ENCODE measurements around the gene FAR2. TPM values are rescaled to one million over a fixed set of nuclear protein-coding genes. Genes with fewer than 3 reads are reported as not detected.

Gene FAR2
- total and polyA plus RNA-seq, 2 of the 13 experiments (the other 11 are each of a cell fraction or from before 2014, with no cell fraction given): not detected

DNA sequence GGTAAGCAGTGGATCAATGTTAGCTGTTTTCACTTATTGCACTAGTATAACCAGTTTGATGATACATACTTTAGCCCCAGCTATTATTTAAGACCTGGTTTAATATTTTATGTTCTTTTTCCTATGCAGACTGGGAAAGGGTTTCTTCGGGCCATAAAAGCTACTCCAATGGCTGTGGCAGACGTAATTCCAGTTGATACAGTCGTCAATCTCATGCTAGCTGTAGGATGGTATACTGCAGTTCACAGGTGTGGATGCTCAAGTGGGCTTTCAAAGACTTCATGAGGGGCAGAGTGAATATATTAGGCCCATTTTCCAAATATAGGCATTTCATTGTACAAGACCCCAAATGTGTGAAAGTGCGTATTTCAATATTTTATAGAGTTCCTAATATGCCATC, 161.8 kb downstream of the FAR2 start:
- ChIA-PET CTCF (ENCODE audit: low intra/inter-chr PET ratio, low total read pairs) (no interaction called here), POLR2A (no interaction called here)
- no peak for DNase-seq (ENCODE audit: low spot score)
- no peak overlapping the region for H3K4me2 ChIP-seq (ENCODE audit: low read depth, low read length)
- intact Hi-C loops (cut with micrococcal nuclease; ENCODE audit: unreplicated experiment) (no loop called here), in situ Hi-C loops (cut with HindIII; ENCODE audit: extremely low pct_ligation_motif_present, low pct_unique_long_range_greater_than_20kb) (no loop called here)
- no peaks in the 10 kb centered on the region for H3K36me3 ChIP-seq (replicated peaks in 1 of 2; ENCODE audit: control insufficient read depth in 1 of 2, insufficient read depth in 2 of 2, low read length in 2 of 2)
- no peaks in the 10 kb centered on the region for H3K27me3 ChIP-seq (ENCODE audit: control insufficient read depth in 1 of 2, insufficient read depth in 2 of 2, low read length in 2 of 2)
- H3K9ac ChIP-seq (ENCODE audit: insufficient read depth, low read depth, low read length): no peak overlapping the region
- H2AFZ ChIP-seq (ENCODE audit: low read length): no peak overlapping the region
- no peak overlapping the region for H3K4me3 ChIP-seq (replicated peaks in 1 of 3; ENCODE audit: insufficient read depth in 1 of 3, low read depth in 2 of 3, low read length in 3 of 3)
- H3K9me3 ChIP-seq (ENCODE audit: low read length): no peaks in the 10 kb centered on the region
- H3K4me1 ChIP-seq (ENCODE audit: insufficient read depth, low read length): no peaks in the 10 kb centered on the region
- no peaks in the 10 kb centered on the region for H3K79me2 ChIP-seq (ENCODE audit: insufficient read depth, low read length)
- TF ChIP-seq ZSCAN25 (CRISPR knock-in tag; IDR thresholded peaks at IDR 0.05) (no peak), SAFB2 (CRISPR knock-in tag; IDR thresholded peaks at IDR 0.05; ENCODE audit: borderline replicate concordance, low read depth) (no peak), TBL1XR1 (IDR thresholded peaks at IDR 0.05; ENCODE audit: borderline replicate concordance, low read length, partially characterized antibody) (no peak), GFI1 (CRISPR knock-in tag; IDR thresholded peaks at IDR 0.05; ENCODE audit: borderline replicate concordance) (no peak), ZNF44 (CRISPR knock-in tag; IDR thresholded peaks at IDR 0.05) (no peak), HNF1B (CRISPR knock-in tag; IDR thresholded peaks at IDR 0.05) (no peak)
- TF ChIP-seq, protein P1, sequence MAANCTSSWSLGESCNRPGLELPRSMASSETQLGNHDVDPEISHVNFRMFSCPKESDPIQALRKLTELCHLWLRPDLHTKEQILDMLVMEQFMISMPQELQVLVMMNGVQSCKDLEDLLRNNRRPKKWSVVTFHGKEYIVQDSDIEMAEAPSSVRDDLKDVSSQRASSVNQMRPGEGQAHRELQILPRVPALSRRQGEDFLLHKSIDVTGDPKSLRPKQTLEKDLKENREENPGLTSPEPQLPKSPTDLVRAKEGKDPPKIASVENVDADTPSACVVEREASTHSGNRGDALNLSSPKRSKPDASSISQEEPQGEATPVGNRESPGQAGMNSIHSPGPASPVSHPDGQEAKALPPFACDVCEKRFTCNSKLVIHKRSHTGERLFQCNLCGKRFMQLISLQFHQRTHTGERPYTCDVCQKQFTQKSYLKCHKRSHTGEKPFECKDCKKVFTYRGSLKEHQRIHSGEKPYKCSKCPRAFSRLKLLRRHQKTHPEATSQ (CRISPR knock-in tag; IDR thresholded peaks at IDR 0.05; ENCODE audit: borderline replicate concordance): no peak
- FAIRE-seq: no peak
- BruUV-seq (replicated peaks): no TSS peak
- no peak overlapping the region for H3K27ac ChIP-seq (ENCODE audit: extremely low read length, insufficient read depth, low read length)
- WGBS (ENCODE audit: low lambda C conversion rate): 88% methylated on average over 4 of the region's 4 CpGs
- ATAC-seq: no peak
- no peaks in the 10 kb centered on the region for H4K20me1 ChIP-seq (ENCODE audit: insufficient read depth, low read length)
